GM19452 (cell line): ENCODE results near the gene ASCL4.

ENCODE experiments used
- ATAC-seq: cut with Tn5 transposase; IDR thresholded peaks from one replicate; pipeline ENCODE4 v1.9.1; 2021; ENCODE audit not compliant: unreplicated experiment

ASCL4 gene

DNA sequence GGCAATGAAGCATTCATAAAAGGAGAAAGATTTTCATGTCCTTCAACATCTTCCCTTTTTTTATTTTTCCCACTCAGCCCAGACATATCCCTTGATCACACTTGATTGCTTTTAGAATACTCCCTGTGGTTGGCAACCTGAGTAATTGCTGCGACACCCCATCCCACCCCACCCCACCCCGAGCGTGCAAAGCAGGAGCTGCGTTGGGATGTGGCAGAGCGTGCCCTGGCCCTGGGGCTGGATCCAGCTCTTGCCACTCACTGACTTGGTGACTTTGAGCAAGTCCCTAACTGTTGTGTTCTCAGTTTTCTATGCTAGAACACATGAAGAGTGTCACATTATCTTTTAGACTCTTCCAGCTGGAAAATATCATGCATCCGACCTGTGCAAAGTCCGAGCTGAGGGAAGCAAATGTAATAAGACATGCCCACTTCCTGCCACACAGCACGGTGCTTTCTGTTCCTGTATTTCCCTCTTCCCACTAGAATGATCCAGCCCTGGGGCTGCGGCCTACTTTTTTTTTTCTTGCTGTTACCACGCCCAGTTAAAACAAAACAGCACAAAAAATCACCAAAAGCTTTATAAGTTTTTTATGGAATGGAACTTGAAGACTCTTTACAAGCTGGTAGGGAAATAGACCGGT is 4.0 kb downstream of the ASCL4 start:
- ATAC-seq: no peak

DNA sequence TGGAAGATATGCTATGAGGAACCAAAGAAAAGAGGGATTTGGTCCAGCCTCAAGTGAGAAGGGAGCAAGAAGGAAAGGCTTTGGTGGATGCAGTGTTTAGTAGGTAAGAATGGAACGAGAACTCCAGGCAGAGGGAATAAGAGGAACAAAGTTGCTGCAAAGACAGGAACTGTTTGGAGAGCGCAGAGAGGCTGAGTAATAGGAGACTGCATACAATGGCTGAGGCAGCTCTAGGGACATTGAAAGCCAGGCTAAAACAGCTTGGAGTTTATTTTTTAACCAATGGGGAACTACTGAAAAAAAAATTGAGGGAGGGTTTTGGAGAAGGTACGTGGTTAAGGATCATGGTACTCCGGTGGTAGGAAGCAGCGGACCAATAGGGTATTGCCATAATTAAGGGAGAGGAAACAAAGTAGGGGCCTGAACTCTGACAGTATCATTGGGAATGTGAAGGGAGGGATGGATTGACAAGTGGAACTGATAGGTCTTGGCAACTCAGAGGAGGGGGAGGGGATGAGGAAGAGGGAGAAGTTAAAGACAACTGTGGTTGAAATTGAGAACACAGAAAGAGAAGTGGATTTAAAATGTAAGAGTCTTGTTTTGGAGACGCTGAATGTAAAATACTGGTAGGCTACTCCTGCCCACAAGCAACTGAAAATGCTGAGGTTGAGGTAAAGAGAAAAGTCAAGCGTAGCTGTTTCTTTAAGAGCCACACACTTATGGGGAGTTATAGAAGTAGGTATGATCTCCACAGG is 4.8 kb downstream of the ASCL4 start:
- ATAC-seq: peak; percentile 78

GRCh38 chr12:107780298-107780697 is 5.8 kb downstream of the ASCL4 start:
- no peak for ATAC-seq

DNA sequence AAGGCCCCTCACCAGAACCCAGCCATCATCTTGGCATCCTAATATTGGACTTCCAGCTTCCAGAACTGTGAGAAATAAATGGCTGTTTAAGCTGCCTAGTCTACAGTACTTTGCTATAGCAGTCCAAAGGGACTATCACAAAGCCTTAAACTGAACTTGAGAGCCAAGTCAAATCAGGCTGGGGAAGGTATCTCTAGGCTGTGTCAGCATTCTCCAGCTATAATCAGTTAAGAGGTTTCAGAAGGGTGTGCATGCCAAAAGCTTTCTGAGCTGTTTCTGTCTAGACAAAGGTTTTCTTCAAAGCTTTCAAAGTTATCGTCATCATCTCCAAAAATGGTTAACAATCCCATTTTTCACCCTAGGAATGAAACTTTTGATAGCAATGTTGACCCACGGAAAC is 7.6 kb downstream of the ASCL4 start:
- ATAC-seq: no peak

GRCh38 chr12:107783406-107784376 is 9.2 kb downstream of the ASCL4 start:
- peak; percentile 60 for ATAC-seq

DNA sequence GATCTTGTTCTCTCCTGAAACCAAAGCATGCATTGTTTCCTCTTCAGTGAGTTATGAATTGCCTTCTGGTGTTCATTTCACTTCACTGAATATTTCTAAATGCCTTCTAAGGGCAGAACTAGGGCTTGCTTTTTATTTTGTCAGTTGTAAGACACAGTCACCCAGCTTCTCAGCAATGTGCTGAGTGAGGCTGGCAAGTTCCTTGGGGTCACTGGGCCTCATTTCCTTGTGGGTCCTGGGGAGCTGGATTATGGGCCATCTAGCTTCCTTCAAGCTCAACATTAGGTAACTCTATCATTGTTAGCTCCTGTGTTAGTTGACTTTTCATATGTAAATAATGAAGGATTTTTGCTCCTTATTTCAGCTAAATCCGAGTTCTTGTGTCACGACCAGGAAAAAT is 13.8 kb downstream of the ASCL4 start:
- ATAC-seq: no peak

- ATAC-seq: no peak
Measured at GRCh38 chr12:107788690-107789458, 14.4 kb downstream of the ASCL4 start.

DNA sequence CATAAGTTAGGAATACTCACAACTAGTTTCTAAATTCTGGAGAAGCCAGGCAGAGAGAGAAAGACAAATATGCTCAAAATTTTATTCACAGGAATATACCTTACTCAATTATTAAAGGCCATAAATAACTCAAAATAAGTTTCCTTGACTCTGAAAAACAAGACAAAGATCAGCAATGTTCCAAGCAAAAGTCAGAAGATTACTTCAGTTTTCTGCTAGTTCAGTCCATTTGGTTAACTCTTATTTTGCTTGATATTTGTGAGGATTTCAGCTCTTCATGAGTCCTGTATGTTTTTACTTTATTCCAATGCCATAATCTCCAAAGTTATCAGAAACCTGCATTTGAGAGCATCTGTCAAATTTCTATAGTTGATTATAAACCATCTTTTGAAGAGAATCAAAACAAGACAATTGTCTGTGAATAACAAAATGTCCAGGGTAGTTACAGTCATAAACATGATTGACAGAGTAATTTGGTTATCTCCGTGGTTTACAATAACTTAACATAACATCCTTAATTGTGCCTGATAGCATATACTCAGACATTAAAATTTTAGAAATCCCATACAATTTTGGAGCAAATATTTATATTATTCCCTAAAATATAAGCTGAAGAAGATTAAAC is 17.1 kb downstream of the ASCL4 start:
- ATAC-seq: no peak

GRCh38 chr12:107794451-107794850 is 19.9 kb downstream of the ASCL4 start:
- ATAC-seq: no peak

GRCh38 chr12:107798580-107798979 is 24.1 kb downstream of the ASCL4 start:
- ATAC-seq: no peak

DNA sequence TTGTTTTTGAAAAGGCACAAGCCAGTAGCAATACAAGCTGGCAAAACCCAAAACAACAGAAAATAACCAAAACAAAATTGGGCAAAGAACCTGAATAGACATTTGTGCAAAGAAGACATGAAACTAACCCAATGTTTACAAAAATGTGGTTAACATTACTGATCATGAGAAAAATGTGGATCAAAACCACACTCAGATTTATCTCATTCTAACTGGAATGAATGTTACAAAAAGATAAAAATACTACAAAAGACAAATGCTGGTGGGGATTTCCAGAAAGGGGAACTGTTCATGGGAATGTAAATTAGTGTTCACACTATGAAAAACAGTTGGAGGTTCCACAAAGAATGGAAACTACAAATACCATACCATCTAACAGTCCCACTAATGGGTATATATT is 26.6 kb downstream of the ASCL4 start:
- no peak for ATAC-seq

GRCh38 chr12:107803092-107803491 is 28.6 kb downstream of the ASCL4 start:
- ATAC-seq: no peak

DNA sequence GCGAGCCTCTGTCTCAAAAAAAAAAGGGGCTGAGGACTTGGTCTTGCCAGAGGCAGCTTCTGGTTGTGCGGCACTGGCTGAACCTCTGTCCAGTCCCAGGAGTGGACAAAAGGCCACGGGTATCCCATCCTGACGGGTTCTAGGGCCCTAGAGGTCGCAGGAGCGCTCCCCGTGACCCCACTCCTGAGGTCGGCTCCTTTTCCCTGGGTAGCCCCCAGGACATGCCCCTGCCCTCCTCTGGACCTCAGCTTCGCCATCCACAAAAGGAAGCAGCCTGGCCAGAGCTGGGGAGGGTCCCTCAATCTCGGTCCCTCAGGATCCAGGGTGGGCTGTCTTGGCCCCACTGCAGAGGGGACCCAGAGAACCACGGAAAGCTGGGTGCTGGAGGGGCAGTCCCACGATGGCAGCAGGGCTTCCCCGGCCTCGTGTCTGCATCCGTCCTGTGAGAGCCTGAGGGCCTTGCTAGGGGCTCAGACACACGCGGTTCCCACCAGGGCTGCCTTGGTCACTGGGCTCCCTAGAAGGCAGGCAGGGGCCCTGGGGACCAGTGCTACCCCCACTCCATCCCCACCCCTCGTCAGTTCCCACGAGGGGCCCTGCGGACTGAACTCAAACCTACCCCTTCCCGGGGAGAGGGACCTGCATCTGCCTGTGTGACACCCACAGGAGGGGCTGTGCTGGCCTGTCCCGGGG is 31.1 kb downstream of the ASCL4 start:
- no peak for ATAC-seq

DNA sequence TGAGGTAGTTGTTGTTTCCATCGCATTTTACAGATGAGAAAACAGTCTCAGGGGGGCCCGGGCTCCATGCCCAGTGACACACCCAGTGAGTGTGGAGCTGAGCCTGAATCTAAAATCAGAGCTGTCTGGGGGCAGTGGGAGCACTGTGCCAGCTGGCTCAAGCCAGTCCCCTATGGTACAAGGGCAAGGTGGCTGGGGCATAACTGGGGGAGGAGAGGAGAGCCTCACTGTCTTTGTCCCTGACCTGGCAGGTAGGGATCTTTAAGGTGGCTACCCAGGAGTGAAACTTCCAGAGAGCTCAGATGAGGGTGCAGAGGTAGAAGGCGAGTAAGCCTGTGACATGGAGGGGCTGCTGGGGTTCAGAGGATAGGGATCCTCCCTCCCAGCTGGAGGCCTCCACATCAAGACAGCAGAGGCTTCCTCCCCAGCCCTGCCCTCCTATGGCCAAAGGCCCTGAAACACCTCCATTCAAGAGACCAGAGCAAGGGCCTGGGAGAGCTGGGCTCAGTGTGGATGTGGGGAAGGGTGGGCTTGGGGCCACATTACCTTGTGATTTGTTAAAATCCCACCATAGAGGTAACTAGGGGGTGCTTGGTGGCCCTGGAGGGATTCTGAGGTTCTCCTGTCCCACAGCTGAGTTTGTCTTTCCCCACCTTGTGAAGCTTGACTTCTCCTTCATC is 33.1 kb downstream of the ASCL4 start:
- no peak for ATAC-seq

DNA sequence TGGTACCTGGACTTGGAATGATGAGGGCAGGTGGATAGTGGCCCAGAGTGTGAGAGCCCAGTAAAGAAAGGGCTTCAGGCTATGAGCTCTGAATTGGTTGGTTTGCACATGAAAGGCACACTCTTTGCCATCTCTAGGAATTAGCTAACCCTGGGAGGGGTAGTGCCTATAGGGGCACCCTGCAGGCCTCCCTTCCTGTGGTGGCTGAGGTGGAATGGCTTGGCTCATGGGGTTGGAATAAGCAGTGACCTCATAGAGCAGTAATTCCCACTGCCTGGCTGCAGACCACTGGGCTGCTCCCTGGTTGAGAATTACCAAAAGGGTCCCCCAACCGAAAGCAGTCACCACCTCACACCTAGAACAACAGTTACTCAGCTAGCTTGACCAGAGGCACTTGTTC is 42.7 kb downstream of the ASCL4 start:
- ATAC-seq: no peak

DNA sequence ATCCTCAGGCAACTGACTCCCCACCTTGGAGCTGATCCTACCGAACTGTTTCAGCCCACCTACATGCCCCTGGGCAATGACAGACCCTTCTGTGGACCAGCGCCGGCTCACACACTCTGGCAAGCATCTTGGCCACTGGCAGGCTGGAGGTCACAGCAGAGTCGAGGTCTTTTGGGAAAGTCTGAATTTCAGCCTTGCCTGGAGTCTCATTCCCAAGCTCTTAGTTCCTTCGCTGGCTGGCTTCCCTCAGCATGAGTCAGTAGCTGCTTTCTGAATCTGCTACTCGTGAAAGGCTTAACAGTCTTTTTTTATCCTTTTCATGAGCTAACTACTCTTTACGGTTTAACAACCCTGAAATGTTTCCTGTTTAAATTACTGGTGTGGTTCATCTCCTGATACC is 44.5 kb downstream of the ASCL4 start:
- ATAC-seq: no peak

GRCh38 chr12:107822356-107822755 is 47.9 kb downstream of the ASCL4 start:
- no peak for ATAC-seq
